CD1c-positive myeloid dendritic cell (primary cell): ENCODE results near the gene CITED2.
A peak's percentile ranks its signal among the peaks of the same experiment; 100 is the strongest.
"Not testable (repeated sequence)": the region's sequence is repeated elsewhere in the genome, so short reads cannot be mapped to it uniquely, and the experiment has no call there.

ENCODE experiments used
- DNase-seq: peaks from one replicate; pipeline ENCODE4 v3.0.0-alpha.2; 2016; ENCODE audit errors: extremely low spot score

CITED2 gene

DNA sequence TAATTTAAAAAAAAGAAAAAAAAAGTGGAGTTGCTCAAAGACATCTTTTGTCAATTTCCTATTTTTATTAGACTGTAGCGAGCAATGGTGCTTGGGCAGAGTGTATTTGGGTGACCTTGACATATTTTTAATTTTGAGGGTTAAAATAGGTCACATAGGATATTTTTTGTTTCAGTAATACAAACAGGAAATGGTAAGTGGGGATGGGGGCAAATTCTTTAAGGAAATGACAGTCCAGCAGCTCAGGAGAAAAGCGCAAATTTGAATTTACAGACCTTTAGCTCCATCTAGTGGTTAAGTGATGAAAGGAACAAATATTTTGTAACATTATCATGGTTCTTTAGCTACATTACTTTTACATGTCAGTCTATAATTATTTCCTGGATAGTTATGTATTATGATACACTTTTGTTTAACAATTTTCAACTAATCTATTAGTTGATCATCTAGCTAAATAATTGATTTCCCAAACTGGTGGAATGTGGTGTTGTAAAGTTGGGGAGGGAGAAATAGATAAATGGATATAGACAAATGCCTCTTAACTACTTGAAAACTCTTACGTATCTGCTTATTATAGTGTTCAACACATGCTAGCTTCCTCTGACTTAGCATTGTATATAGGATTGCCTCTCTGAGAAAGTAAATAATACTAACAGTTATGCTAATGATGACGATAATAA is 10.0 kb downstream of the CITED2 start:
- peak; percentile 73 for DNase-seq

DNA sequence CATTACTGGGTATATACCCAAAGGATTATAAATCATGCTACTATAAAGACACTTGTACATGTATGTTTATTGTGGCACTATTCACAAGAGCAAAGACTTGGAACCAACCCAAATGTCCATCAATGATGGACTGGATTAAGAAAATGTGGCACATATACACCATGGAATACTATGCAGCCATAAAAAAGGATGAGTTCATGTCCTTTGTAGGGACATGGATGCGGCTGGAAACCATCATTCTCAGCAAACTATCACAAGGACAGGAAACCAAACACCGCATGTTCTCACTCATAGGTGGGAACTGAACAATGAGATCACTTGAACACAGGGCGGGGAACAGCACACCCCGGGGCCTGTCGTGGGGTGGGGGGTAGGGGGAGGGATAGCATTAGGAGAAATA is 10.7 kb downstream of the CITED2 start:
- not testable (repeated sequence) for DNase-seq

DNA sequence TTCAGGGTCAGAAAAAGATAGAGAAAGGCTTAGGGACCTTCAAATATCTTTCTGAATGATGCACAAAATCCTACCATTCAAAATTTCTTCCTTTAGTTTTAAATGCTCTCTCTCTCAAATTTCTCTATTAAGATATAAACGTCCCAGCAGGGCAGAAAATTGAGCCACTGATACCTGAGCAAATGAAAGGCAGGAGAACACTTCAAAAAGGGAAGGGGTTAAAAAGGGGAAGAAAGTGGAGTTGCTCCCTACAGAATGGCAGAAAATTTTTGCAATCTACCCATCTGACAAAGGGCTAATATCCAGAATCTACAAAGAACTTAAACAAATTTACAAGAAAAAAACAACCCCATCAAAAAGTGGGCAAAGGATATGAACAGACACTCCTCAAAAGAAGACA is 11.3 kb downstream of the CITED2 start:
- DNase-seq, result not testable (repeated sequence)

DNA sequence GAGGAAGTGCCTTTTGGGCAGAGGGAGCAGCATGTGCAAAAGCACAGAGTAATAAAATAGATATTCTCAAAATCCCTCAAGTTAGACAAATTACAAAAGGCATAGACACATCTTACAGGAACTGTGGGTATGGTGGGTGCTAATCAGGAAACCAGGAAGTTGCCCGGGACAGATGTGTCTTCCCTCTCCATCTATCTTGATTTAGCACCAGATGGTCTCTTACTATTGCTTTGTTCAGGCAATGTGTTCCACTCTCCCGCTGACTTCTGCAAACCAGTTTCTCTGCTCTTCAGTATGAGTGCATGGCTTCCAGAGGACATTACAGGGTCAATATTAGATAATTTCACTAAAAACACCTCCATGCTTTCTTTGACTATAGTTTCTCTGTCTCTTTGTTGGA is 13.2 kb downstream of the CITED2 start:
- peak; percentile 30 for DNase-seq

DNA sequence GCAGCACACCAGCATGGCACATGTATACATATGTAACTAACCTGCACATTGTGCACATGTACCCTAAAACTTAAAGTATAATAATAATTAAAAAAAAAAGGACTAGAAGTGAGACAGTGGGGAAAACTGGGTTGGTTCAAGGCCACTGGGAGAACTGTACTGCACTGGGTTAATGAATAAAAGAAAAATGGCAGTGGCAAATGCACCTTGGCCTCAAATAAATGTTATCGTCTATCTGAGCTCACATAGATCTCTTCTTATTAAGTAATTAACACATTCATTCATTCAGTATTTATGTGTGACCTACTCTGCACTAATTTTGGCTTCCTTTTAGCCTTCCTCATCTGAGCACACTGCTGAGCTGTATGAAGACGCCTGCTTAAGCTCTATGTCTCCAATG is 17.5 kb downstream of the CITED2 start:
- DNase-seq, result no peak

DNA sequence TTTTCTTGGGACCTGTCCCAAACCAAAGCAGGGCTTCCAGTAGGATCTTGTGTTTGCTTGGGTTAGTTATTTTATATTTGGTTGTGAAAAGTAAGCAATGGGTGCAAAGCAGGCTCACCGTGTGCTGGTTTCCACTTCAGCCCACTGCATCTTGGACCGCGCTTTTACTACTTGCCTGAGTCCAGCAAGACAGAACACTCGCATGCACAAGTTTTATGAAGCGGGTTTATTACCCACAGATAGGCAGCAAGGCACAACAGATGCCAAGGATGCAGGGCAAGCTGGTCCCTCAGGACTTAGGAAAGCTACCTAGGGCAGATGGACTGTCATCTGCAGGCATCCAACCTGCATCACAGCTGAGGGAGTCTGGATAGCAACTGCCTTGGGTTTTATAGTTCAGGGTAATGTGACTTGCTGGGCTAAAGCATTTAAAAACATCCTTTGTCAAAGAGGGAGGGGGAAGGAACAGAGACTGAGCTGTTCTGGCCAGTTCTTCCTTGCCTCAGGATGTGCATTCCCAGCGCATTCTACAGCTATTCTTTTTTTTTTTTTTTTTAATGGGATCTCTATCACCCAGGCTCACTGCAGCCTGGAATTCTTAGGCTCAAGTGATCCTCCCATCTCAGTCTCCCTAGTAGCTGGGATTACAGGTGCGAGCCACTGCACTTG is 18.5 kb downstream of the CITED2 start:
- no peak for DNase-seq

DNA sequence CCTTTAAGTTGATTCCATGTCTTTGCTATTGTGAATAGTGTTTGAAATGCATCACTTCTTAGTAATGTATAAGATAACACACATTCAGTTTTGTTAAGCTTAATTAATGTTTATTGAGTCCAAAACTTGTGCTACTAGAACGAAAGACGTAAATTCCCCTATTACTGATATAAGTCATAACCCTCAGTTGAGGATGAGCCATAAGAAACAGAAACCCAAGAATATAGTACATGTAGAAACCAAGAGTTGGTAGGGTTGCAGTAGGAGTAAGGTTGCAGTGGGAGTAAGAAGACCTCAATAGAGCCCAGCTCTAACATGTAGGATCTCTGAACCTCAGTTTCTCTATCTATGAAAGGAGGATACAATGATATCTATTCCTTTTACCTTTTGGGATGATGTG is 19.3 kb downstream of the CITED2 start:
- no peak for DNase-seq

DNA sequence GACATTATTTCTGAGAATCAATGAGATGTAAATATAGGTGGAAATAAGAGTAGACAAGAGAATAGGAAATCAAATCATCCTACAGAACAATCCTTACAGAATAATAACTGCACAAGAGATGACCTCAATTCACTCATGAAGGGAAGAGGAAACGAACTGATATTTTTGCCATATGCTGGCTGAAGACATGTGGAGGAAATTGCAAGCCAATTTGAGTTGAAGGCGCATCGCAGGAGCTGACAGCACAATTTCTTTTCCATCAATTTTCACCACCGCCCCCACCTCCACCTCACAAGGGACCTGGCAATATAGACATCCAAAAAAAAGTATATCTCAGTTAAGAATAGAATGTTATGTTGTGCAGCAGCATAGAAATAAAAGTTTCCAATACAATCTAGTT is 20.3 kb downstream of the CITED2 start:
- DNase-seq, result no peak

DNA sequence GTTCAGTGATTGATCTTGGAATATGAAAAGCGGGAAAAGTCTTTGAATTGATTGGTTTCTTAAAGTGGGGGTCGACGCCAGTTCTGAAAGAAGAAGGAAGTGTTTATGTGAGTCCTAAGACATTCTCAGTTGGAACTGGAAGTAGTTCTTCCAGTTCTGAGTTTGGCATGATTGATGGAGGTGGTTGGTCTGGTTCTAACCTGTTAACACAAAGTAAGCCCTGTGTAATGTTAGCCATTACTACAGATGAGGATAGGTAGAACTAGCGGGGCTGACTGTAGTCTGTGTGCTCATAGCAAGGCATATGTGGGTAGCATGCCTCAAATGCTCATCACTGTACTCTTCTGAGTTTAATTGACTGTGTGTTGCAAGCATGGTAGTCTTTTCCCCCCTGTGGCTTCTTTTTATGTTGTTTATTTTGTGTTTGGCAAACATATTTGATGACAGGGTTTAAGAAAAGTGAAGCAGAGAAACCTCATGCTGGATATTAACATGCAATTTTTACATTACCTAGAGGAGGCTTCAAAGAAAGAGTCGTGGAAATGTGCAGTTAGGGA is 24.9 kb downstream of the CITED2 start:
- no peak for DNase-seq

DNA sequence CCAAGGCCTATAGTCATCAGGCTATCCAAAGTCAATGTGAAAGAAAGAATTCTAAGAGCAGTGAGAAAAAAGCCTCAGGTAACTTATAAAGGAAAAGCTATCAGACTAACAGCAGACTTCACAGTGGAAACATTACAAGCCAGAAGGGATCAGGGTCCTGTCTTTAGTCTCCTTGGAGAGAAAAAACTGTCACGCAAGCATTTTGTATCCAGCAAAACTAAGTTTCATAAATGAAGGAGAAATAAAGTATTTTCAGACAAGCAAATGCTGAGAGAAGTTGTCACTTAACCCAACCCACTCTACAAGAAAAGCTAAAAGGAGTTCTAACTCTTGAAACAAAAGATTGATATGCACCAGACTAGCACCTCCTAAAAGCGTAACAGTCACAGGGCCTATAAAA is 28.1 kb downstream of the CITED2 start:
- no peak for DNase-seq

DNA sequence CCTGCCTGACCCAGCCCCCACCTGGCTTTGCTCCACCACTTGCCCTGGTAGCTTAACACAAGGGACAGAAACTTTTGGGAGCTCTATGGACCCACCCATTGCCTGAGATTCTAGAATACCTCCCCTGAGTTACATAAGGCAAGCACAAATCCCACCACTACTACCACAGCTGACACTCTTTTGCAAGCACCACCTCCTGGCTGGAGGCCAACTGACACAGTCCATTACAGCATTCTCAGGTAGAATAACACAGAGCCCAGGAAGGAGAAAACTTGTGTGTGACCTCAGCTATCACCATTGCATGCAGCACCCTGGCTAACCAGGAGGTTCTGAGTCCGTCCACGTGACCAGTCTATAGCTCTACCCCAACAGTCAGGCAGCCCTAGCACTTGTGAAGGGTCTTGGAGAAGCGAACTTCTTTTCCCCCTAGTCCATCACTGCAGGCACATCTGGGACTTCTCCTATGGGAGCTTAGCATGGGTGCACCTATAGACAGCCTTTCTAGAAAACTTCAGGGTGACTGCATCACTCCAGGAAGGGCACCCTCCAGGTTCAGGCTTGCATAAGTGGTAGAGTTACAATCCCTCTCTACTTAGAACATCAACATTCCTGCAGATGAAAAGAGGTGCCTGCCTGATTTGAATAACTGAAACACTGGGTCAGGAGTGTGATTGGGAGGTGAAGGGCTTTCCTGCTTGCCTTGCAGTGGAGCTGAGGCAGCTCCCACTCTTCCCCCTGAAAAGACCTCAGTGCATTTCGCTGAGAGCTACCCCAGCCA is 30.1 kb downstream of the CITED2 start:
- no peak for DNase-seq

DNA sequence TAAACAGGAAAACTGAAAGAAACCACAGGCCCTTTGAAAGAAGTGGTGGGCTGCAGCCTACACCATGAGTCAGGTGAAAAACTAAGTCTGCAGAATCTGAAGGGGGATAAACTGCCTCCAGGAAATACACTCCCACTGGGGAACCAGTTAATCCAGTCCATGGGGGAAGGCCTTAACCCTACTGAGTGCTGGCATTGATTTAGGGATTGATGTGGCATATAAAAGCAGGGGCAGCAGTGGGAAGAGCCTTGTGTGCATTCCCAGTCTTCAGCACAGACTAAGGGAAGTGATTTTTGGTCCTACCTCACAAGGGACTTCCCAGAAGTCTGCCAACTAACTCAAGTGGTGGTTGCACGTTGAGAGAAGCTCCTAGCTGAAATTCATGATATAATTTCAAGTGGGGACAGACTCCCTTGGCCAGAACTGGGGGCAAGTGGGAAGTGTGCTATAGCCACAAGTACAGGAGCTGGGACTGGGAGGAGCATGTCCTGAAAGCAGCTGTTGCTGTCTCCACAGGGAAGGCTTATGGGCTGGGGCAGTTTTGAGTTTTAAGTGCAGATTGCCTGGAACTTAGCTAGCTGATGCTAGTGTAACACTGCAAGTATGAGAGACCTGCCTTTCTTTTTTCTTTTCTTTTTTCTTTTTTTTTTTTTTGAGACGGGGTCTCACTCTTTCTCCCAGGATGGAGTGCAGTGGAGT is 31.2 kb downstream of the CITED2 start:
- peak; percentile 31 for DNase-seq

DNA sequence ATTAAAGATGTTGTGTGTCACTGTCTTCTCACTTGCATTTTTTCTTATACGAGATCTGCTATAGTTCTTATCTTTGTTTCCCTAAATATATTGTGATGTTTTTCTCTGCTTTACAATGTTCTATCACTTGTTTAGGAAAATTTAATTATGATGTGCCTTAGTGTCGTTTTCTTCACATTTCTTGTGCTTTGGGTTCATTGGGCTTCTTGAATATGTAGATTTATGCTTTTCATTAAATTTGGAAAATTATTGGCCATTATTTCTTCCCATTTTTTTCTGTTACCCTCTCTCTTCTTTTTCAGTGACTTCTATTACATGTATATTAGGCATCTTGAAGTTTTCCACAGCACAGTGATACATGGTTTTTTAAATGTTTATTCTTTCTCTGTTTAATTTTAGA is 33.4 kb downstream of the CITED2 start:
- DNase-seq, result no peak

DNA sequence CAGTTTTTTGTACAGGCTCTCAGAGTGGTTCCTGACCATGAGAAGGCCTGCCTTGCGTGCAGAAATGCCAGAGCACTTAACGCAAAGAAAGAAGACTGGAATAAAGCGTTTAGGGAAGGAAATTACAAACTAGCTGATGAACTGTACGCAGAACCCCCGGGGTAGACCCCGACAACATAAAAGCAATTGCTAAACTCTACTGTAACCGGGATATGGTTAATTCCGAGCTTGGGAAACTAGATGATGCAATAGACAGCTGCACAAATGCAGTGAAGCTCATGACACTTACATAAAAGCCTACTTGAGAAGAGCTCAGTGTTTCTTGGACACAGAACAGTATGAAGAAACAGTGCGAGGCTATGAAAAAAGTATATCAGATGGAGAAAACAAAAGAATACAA is 35.7 kb downstream of the CITED2 start:
- peak; percentile 64 for DNase-seq

DNA sequence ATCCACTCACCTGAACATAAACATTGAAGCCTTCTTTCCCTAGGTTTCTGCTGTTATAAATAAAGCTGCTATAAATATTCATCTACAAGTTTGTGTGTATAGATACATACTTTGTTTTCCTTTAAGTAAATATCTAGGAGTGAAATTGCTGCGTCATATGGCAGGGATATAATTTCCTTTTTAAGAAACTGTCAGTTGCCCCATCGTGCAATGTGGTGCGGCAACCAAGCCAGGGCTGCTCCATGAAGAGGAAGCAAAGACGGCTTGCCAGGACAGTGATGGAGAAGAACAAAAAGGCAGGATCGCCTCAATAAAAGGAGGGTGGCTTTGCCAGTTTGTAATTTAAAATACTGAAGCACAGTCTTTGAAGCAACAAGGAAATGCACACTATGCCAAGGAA is 36.6 kb downstream of the CITED2 start:
- DNase-seq, result peak; percentile 86

DNA sequence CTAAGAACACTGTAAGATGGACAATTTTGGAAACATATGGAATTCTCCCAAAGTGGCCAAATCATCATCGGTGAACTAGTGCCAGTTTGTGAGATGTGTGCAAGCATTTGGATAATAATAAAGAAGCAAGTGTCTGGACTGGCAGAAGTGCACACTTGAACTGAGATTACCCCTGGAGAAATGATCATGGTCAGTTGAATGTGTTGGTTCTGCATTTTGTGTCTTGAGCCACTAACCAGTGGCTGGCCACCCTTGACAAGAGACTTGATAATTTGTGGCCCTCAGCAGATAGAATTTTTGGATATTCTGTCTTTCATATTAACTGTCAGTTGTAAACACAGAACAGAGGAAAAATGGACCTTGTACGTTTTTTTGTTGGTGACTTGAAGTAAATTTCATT is 37.4 kb downstream of the CITED2 start:
- DNase-seq, result peak; percentile 38

DNA sequence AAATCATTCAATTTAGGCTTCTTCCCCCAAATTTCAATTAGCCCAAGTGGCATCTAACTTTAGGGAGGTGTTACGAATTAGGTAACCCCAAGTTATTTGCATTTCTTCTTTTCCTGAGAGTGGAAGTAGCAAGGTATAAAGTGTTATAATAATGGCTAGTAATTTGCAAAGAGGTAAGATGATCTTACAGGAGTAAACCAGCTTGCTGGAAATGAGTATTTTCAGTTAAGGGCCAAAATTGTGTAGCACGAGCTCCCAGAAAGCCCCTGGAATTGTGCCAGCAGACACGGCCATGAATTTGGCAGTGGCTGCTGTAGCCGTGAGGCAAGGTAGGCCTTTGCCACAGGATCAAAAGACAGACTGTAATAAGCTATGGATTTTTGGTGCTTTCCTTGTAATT is 38.0 kb downstream of the CITED2 start:
- DNase-seq, result peak; percentile 42

DNA sequence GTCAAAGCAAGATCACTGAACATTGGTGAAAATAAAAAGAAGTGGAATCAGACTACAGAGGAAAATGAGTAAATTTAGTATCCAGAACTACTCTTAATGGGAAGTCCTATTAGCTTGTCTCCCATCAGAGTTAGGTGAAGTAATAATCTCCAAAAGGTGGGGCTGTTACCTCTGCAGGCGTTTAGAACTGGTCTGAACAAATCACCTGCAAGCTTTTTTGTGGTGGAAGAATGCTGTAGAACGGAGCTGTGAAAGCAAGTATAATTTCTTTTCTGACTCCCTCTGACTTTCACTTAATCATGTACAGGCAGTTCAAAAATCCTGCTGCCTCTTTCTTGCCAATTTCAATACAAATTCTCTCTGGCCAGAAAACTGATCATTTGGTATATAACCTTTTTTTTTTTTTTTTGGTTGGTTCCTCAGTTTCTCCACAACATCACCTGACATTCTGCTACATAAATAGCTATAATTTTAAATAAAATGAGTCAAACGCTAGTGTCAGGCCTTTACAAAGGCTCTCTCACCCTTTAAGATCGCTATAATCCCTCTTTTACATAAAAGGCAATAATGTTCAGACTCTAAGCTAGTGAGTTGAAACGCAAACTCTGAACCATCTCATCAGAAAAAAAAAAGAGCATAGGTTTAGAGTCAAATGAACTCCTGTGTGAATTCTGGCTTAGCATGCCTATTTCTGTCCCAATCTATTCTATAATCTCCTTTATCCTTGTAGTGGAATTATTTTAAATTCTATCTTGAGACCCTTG is 38.8 kb downstream of the CITED2 start:
- no peak for DNase-seq

DNA sequence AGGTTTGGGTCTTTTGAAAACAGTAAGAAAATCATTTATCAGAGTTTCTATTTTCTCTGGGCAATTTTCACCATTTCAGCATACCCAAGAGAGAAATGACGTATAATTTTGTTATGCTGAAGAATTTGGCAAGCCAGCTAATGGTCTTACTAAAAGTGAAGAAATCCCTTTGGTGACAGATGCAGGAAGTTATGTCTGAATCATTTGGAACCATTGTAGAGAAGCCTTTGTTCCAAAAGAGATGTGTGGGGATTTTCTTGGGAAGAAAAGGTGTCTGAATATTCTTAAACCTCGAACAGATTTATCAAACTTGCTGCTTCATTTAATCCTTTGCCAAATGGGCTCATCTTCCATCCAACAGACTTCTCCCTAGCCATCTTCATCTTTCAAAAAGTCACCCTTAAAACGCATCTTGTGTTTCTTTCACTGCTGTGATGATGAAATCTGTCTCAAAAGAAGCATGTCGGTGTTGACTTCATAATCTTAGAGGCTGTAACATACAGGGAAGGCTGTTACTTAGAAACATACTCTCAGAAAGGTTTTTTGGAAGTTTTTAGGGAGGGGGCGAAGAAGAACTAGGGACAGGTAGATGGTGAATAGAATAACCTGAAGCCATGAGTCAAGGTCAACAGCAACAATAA is 39.5 kb downstream of the CITED2 start:
- peak; percentile 62 for DNase-seq

DNA sequence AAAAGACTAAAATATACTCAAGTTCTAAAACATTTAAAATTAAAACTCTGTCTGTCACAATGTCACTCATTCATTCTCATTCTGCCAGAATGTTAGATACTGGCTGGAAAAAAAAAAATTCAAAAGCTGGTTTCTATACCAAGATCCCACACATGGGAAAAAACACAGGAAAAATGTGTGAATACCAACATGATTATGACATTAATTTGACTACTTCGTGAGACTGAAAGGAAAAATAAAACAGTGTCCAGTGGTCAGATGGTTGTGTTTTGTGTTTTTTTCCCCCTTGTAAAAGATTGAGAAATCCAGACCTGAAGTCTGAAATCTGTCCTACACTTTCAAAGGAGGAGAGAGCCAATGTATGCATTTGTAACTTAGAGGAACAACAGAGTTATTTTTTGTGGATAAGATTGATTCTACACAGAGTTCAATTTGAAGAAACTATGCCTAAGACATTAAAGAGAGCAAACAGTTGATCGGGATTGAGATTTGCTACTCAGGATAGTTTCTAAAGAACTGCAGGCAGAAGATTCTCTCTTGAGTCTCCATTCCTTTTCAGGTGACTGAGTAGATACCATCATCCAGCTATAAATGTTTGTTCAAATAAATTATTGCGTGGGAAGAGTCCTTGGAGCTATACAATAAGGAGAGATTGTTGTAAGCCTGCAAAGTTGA is 43.5 kb downstream of the CITED2 start:
- no peak for DNase-seq
